OCI-LY7 (cell line): ENCODE results near the gene FTO.

Experiments
- EZH2phosphoT487 ChIP-seq: fragments of 200-600 bp; sonication (generic); IDR thresholded peaks from 2 replicates; pipeline ENCODE4 v1.6.1; 2018; ENCODE audit warnings: low read depth, borderline replicate concordance, mild to moderate bottlenecking, mixed run types, antibody characterized with exemption, low read length, moderate library complexity, mixed read lengths
- TF ChIP-seq, protein P1 (sequence below): fragments of 200-600 bp; sonication (generic); conservative IDR thresholded peaks from 2 replicates; pipeline ENCODE4 v1.5.1; 2014; ENCODE audit warnings: mild to moderate bottlenecking, antibody characterized with exemption, low read length, moderate library complexity, mixed read lengths

GRCh38 chr16:53946746-53947386 is 242.9 kb downstream of the FTO start:
- TF ChIP-seq, protein P1, sequence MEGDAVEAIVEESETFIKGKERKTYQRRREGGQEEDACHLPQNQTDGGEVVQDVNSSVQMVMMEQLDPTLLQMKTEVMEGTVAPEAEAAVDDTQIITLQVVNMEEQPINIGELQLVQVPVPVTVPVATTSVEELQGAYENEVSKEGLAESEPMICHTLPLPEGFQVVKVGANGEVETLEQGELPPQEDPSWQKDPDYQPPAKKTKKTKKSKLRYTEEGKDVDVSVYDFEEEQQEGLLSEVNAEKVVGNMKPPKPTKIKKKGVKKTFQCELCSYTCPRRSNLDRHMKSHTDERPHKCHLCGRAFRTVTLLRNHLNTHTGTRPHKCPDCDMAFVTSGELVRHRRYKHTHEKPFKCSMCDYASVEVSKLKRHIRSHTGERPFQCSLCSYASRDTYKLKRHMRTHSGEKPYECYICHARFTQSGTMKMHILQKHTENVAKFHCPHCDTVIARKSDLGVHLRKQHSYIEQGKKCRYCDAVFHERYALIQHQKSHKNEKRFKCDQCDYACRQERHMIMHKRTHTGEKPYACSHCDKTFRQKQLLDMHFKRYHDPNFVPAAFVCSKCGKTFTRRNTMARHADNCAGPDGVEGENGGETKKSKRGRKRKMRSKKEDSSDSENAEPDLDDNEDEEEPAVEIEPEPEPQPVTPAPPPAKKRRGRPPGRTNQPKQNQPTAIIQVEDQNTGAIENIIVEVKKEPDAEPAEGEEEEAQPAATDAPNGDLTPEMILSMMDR = no peak
- no peak for TF ChIP-seq EZH2phosphoT487
